ENCODE measurements around the gene CORO6.

GRCh38 chr17:29615048-29615385 lies 7.7 kb downstream of the CORO6 start:
- TF ChIP-seq SIN3A (IDR thresholded peaks at IDR 0.05; ENCODE audit: borderline replicate concordance, insufficient read depth, low read length) (no peak), REST (IDR thresholded peaks at IDR 0.05; ENCODE audit: insufficient read depth in 1 of 2, low read depth in 2 of 2, low read length in 2 of 2) (no peak), POLR2AphosphoS5 (IDR thresholded peaks at IDR 0.05; ENCODE audit: low read depth, low read length) (no peak), TAF1 (IDR thresholded peaks at IDR 0.05; ENCODE audit: borderline replicate concordance, insufficient read depth, low read length) (no peak), FOXP2 (optimal IDR thresholded peaks at IDR 0.05; ENCODE audit: borderline replicate concordance, extremely low read depth, extremely low read length, insufficient read depth) (no peak)
